ENCODE results near the gene DDX5. TPM values are rescaled to one million over a fixed set of nuclear protein-coding genes. Genes with fewer than 3 reads are reported as not detected.

Gene DDX5
- total and polyA plus RNA-seq, 2 of the 13 experiments (the other 11 are each of a cell fraction or from before 2014, with no cell fraction given) = 503 to 684 TPM

- Histone ChIP-seq H3K27me3 (ENCODE audit: control insufficient read depth in 1 of 2, insufficient read depth in 2 of 2, low read length in 2 of 2) (no peaks in the 10 kb centered on the region), H4K20me1 (ENCODE audit: insufficient read depth, low read length) (no peaks in the 10 kb centered on the region; the same call in 1 of the 2 replicates), H3K4me2 (ENCODE audit: low read depth, low read length) (no peak overlapping the region), H3K79me2 (ENCODE audit: insufficient read depth, low read length) (no peaks in the 10 kb centered on the region), H2AFZ (ENCODE audit: low read length) (no peak overlapping the region), H3K9me3 (ENCODE audit: low read length) (no peaks in the 10 kb centered on the region), H3K4me1 (ENCODE audit: insufficient read depth, low read length) (peaks cover 4% of the 10 kb centered on the region; the same call in 1 of the 2 replicates), H3K27ac (ENCODE audit: extremely low read length, insufficient read depth, low read length) (no peak overlapping the region), H3K4me3 (replicated peaks in 1 of 3; ENCODE audit: insufficient read depth in 1 of 3, low read depth in 2 of 3, low read length in 3 of 3) (no peak overlapping the region), H3K36me3 (replicated peaks in 1 of 2; ENCODE audit: control insufficient read depth in 1 of 2, insufficient read depth in 2 of 2, low read length in 2 of 2) (peaks cover 4 to 18% of the 10 kb centered on the region in 2 experiments; a peak in 3 of 5 replicates), H3K9ac (ENCODE audit: insufficient read depth, low read depth, low read length) (no peak overlapping the region)
- in situ Hi-C loops (cut with HindIII; ENCODE audit: extremely low pct_ligation_motif_present, low pct_unique_long_range_greater_than_20kb) (loop anchor here (25.0 kb wide), 1 partner anchor 93 kb away; no protein-coding TSS in a partner anchor), intact Hi-C loops (cut with micrococcal nuclease; ENCODE audit: unreplicated experiment) (no loop called here)
- 94% methylated on average over 2 of the region's 2 CpGs for WGBS (ENCODE audit: low lambda C conversion rate)
- ChIA-PET CTCF (ENCODE audit: low intra/inter-chr PET ratio, low total read pairs) (no interaction called here), POLR2A (interaction anchor here (0.6 to 1.6 kb wide), 2 partner anchors 38 to 63 kb away, joined by 3 to 4 read pairs; partner anchors contain the start of gene CEP95)
- BruUV-seq (replicated peaks) = no TSS peak
- TF ChIP-seq MAFF (IDR thresholded peaks at IDR 0.05; ENCODE audit: low read depth, low read length) (peak; percentile 89), MAFK (conservative IDR thresholded peaks at IDR 0.05 in 1 of 2, IDR thresholded peaks at IDR 0.05 in 1 of 2; ENCODE audit: low read length in 2 of 2) (peak; percentile 90 to 93), KDM1A (CRISPR knock-in tag; IDR thresholded peaks at IDR 0.05) (no peak), PCBP1 (IDR thresholded peaks at IDR 0.05; ENCODE audit: borderline replicate concordance, low read depth, low read length) (no peak), HOXA9 (CRISPR knock-in tag; IDR thresholded peaks at IDR 0.05; ENCODE audit: borderline replicate concordance) (no peak)
- TF ChIP-seq, protein P1, sequence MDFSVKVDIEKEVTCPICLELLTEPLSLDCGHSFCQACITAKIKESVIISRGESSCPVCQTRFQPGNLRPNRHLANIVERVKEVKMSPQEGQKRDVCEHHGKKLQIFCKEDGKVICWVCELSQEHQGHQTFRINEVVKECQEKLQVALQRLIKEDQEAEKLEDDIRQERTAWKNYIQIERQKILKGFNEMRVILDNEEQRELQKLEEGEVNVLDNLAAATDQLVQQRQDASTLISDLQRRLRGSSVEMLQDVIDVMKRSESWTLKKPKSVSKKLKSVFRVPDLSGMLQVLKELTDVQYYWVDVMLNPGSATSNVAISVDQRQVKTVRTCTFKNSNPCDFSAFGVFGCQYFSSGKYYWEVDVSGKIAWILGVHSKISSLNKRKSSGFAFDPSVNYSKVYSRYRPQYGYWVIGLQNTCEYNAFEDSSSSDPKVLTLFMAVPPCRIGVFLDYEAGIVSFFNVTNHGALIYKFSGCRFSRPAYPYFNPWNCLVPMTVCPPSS (IDR thresholded peaks at IDR 0.05) = no peak
- FAIRE-seq (no peak), ATAC-seq (no peak), DNase-seq (ENCODE audit: low spot score) (no peak)
These were observed 38.7 kb upstream of the DDX5 start for GRCh38 chr17:64544742-64545141.

All from HepG2 (cell line).